ENCODE data around the gene CHD2. TPM values are rescaled to one million over a fixed set of nuclear protein-coding genes. Genes with fewer than 3 reads are reported as not detected.
A peak's percentile ranks its signal among the peaks of the same experiment; 100 is the strongest.

CHD2 gene
- total RNA-seq, 1 donor from 2014 or later: 105 TPM

DNA sequence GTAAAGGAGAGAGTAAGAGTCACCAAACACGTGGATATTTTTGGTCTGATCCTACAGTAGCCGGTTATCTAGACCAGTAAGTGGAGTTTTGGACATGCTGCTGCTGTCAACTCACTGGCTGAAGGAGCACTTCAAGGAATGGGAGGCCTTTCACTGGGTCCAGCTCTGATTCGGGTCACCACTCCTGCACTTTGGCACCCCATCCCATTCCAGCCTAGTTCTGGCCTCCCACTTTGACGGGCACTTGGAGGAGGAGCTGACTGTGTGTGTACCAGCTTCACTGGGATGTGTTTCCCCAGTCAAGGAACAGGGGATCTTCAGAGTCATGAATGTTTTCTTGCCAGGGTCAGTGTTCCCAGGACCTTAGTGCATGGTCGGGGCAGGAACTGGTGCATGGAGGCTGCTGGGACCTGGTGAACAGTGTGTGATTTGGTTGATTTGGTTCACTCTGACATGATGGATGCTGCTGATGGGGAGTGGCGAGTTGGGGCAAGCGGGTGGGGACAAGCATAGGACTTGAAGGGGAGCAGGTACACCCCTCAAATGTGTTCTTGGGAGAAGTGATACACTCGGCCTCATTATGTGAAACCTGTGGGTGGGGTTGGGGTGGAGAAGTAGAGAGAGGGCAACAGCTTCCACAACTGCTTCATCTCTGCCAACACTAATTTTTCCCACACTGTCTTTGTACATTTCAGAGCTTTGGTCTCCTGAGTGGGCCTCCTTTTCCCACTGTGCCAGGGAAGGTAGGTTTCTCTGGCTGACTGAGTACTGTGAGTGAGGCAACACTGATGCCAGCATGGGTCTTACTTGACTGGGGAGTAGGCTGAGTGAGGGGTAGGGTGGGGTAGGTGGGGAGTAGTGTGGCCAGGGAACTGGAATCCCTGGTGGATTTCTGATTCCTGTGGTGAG is 124.8 kb downstream of the CHD2 start:
- Mint-ChIP-seq H3K4me1 (ENCODE audit: low read depth, unreplicated experiment) (peaks cover 19% of the 10 kb centered on the region), H3K9me3 (ENCODE audit: unreplicated experiment) (no peaks in the 10 kb centered on the region), H3K4me3 (ENCODE audit: unreplicated experiment) (peak overlapping the region; percentile 18), H3K27ac (ENCODE audit: unreplicated experiment) (peak overlapping the region; percentile 13), H3K36me3 (ENCODE audit: low read depth, unreplicated experiment) (peaks cover 56% of the 10 kb centered on the region), H3K27me3 (ENCODE audit: low read depth, unreplicated experiment) (no peaks in the 10 kb centered on the region)
- Histone ChIP-seq H3K27me3 (ENCODE audit: insufficient read depth, low read length) (no peaks in the 10 kb centered on the region), H3K4me1 (ENCODE audit: insufficient read depth, low read length) (peaks cover 22% of the 10 kb centered on the region), H3K27ac (ENCODE audit: low read depth, low read length) (no peak overlapping the region), H3K36me3 (ENCODE audit: insufficient read depth, low read length) (peaks cover 76% of the 10 kb centered on the region), H3K79me2 (ENCODE audit: insufficient read depth, low read length) (peaks cover 49% of the 10 kb centered on the region), H3K9me3 (ENCODE audit: insufficient read depth, low read depth, low read length) (no peaks in the 10 kb centered on the region), H3K4me2 (ENCODE audit: low read length) (no peak overlapping the region), H3K4me3 (ENCODE audit: insufficient read depth, low read depth, low read length) (no peak overlapping the region), H2AFZ (ENCODE audit: low read depth, low read length) (no peak overlapping the region), H4K20me1 (ENCODE audit: insufficient read depth, low read length) (peaks cover 99% of the 10 kb centered on the region), H3K9ac (ENCODE audit: low read length) (no peak overlapping the region)
- no peak for FAIRE-seq
- TF ChIP-seq, protein P1, sequence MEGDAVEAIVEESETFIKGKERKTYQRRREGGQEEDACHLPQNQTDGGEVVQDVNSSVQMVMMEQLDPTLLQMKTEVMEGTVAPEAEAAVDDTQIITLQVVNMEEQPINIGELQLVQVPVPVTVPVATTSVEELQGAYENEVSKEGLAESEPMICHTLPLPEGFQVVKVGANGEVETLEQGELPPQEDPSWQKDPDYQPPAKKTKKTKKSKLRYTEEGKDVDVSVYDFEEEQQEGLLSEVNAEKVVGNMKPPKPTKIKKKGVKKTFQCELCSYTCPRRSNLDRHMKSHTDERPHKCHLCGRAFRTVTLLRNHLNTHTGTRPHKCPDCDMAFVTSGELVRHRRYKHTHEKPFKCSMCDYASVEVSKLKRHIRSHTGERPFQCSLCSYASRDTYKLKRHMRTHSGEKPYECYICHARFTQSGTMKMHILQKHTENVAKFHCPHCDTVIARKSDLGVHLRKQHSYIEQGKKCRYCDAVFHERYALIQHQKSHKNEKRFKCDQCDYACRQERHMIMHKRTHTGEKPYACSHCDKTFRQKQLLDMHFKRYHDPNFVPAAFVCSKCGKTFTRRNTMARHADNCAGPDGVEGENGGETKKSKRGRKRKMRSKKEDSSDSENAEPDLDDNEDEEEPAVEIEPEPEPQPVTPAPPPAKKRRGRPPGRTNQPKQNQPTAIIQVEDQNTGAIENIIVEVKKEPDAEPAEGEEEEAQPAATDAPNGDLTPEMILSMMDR (IDR thresholded peaks at IDR 0.05; ENCODE audit: insufficient read depth, low read depth, low read length): no peak
- TF ChIP-seq EZH2 (IDR thresholded peaks at IDR 0.05; ENCODE audit: insufficient read depth, low read length): no peak
- DNase-seq (ENCODE audit: low read depth): no peak

DNA sequence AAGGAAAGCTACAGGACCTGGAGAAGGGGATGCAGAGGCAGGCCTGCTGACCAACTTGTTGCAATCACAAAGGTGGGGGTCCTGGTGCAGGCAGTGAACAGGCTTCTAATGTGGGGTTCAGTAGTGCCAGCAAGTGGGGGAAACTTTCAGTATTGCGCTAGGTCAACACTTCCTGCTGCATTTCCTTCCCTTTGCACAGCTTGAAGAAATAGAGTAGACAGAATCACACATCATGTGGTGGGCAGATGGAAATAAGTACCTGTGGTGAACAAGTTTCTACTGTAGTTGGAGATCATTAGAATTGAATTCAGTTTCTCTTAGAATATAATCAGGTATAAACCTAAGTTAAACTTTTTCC is 125.5 kb downstream of the CHD2 start:
- Mint-ChIP-seq H3K4me1 (ENCODE audit: low read depth, unreplicated experiment) (peaks cover 26% of the 10 kb centered on the region), H3K36me3 (ENCODE audit: low read depth, unreplicated experiment) (peaks cover 54% of the 10 kb centered on the region), H3K27me3 (ENCODE audit: low read depth, unreplicated experiment) (no peaks in the 10 kb centered on the region), H3K9me3 (ENCODE audit: unreplicated experiment) (no peaks in the 10 kb centered on the region), H3K27ac (ENCODE audit: unreplicated experiment) (no peak overlapping the region), H3K4me3 (ENCODE audit: unreplicated experiment) (no peak overlapping the region)
- no peak overlapping the region for H3K4me2 ChIP-seq (ENCODE audit: low read length)
- H3K27ac ChIP-seq (ENCODE audit: low read depth, low read length): no peak overlapping the region
- DNase-seq (ENCODE audit: low read depth): no peak
- peaks cover 97% of the 10 kb centered on the region for H4K20me1 ChIP-seq (ENCODE audit: insufficient read depth, low read length)
- FAIRE-seq: no peak
- H3K9me3 ChIP-seq (ENCODE audit: insufficient read depth, low read depth, low read length): no peaks in the 10 kb centered on the region
- peaks cover 70% of the 10 kb centered on the region for H3K36me3 ChIP-seq (ENCODE audit: insufficient read depth, low read length)
- peaks cover 22% of the 10 kb centered on the region for H3K4me1 ChIP-seq (ENCODE audit: insufficient read depth, low read length)
- no peak overlapping the region for H3K4me3 ChIP-seq (ENCODE audit: insufficient read depth, low read depth, low read length)
- H3K9ac ChIP-seq (ENCODE audit: low read length): no peak overlapping the region
- TF ChIP-seq, protein P1 (IDR thresholded peaks at IDR 0.05; ENCODE audit: insufficient read depth, low read depth, low read length): no peak
- TF ChIP-seq EZH2 (IDR thresholded peaks at IDR 0.05; ENCODE audit: insufficient read depth, low read length): no peak
- no peak overlapping the region for H2AFZ ChIP-seq (ENCODE audit: low read depth, low read length)
- H3K27me3 ChIP-seq (ENCODE audit: insufficient read depth, low read length): no peaks in the 10 kb centered on the region
- peaks cover 42% of the 10 kb centered on the region for H3K79me2 ChIP-seq (ENCODE audit: insufficient read depth, low read length)

DNA sequence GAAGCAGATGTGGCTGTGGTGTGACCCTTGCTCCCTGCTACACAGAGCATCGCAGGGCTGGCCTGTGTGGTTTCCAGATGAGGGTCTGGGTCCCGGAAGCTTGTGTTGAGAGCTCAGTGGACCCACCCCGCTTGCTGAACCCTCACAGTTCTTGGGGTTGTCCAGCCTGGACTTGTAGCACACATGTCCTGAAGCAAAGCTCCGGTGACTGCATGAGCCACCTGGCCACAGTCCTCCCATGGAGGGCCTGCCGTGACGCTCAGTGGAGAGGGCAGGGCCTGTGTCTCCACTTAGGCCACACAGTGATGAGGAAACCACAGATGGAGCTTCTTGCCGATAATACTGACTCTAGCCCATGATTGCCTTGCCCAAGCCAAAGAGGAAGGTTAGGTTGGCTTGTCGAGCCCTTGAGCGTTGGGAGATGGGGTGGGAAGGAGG is 126.3 kb downstream of the CHD2 start:
- no peak overlapping the region for H3K4me3 ChIP-seq (ENCODE audit: insufficient read depth, low read depth, low read length)
- Mint-ChIP-seq H3K27ac (ENCODE audit: unreplicated experiment) (no peak overlapping the region), H3K9me3 (ENCODE audit: unreplicated experiment) (no peaks in the 10 kb centered on the region), H3K27me3 (ENCODE audit: low read depth, unreplicated experiment) (no peaks in the 10 kb centered on the region), H3K36me3 (ENCODE audit: low read depth, unreplicated experiment) (peaks cover 49% of the 10 kb centered on the region), H3K4me3 (ENCODE audit: unreplicated experiment) (no peak overlapping the region), H3K4me1 (ENCODE audit: low read depth, unreplicated experiment) (peaks cover 27% of the 10 kb centered on the region)
- H3K27me3 ChIP-seq (ENCODE audit: insufficient read depth, low read length): no peaks in the 10 kb centered on the region
- peaks cover 22% of the 10 kb centered on the region for H3K4me1 ChIP-seq (ENCODE audit: insufficient read depth, low read length)
- no peaks in the 10 kb centered on the region for H3K9me3 ChIP-seq (ENCODE audit: insufficient read depth, low read depth, low read length)
- DNase-seq (ENCODE audit: low read depth) (no peak), FAIRE-seq (no peak)
- H3K9ac ChIP-seq (ENCODE audit: low read length): no peak overlapping the region
- peaks cover 34% of the 10 kb centered on the region for H3K79me2 ChIP-seq (ENCODE audit: insufficient read depth, low read length)
- H4K20me1 ChIP-seq (ENCODE audit: insufficient read depth, low read length): peaks cover 89% of the 10 kb centered on the region
- H2AFZ ChIP-seq (ENCODE audit: low read depth, low read length): no peak overlapping the region
- no peak for TF ChIP-seq EZH2 (IDR thresholded peaks at IDR 0.05; ENCODE audit: insufficient read depth, low read length)
- TF ChIP-seq, protein P1 (IDR thresholded peaks at IDR 0.05; ENCODE audit: insufficient read depth, low read depth, low read length): no peak
- H3K36me3 ChIP-seq (ENCODE audit: insufficient read depth, low read length): peaks cover 62% of the 10 kb centered on the region
- H3K27ac ChIP-seq (ENCODE audit: low read depth, low read length): no peak overlapping the region
- no peak overlapping the region for H3K4me2 ChIP-seq (ENCODE audit: low read length)

All from astrocyte (in vitro differentiated cells and primary cell).